Liver (tissue), 9 donors: ENCODE results near the gene ATXN7L1. TPM values are rescaled to one million over a fixed set of nuclear protein-coding genes. Genes with fewer than 3 reads are reported as not detected.

ENCODE experiments used
- DNase-seq: peaks from one replicate; pipeline ENCODE4 v3.0.0-alpha.2; 2017; ENCODE audit warnings: low spot score
- H3K27ac ChIP-seq, 2 donors: one replicate each; pipeline ENCODE4 v1.7.0; 2013; ENCODE audit warnings: inconsistent platforms in 2 of 2, low read length in 2 of 2, control low read depth in 1 of 2, low read depth in 1 of 2, mild to moderate bottlenecking in 1 of 2
- H3K27me3 ChIP-seq, 4 donors: one replicate each; pipeline versions ENCODE4 v1.6.1 to v1.7.0; 2013; ENCODE audit warnings: low read length in 3 of 4, inconsistent platforms in 1 of 4, mild to moderate bottlenecking in 1 of 4, moderate library complexity in 1 of 4; ENCODE audit not compliant: control insufficient read depth in 4 of 4, insufficient read depth in 4 of 4
- H3K36me3 ChIP-seq, 4 donors: one replicate each; pipeline versions ENCODE4 v1.6.1 to v1.7.0; 2013; ENCODE audit warnings: low read length in 3 of 4, mild to moderate bottlenecking in 3 of 4, low read depth in 1 of 4, moderate library complexity in 1 of 4; ENCODE audit not compliant: control insufficient read depth in 4 of 4, insufficient read depth in 3 of 4
- H3K4me1 ChIP-seq, 4 donors: one replicate each; pipeline versions ENCODE4 v1.6.1 to v1.7.0; 2013; ENCODE audit warnings: low read length in 3 of 4, mild to moderate bottlenecking in 3 of 4, moderate library complexity in 1 of 4; ENCODE audit not compliant: control insufficient read depth in 4 of 4, insufficient read depth in 4 of 4
- H3K4me3 ChIP-seq, 3 donors: one replicate each; pipeline versions ENCODE4 v1.6.1 to v1.7.0; 2013; ENCODE audit warnings: low read length in 3 of 3, control low read depth in 1 of 3, low read depth in 1 of 3, mild to moderate bottlenecking in 1 of 3
- H3K9ac ChIP-seq, 2 donors: one replicate each; pipeline ENCODE4 v1.7.0; 2013; ENCODE audit warnings: low read length in 2 of 2, mild to moderate bottlenecking in 2 of 2, moderate library complexity in 2 of 2, control low read depth in 1 of 2, low read depth in 1 of 2
- H3K9me3 ChIP-seq, 4 donors: one replicate each; pipeline versions ENCODE4 v1.6.1 to v1.7.0; 2013; ENCODE audit warnings: low read length in 3 of 4; ENCODE audit not compliant: control insufficient read depth in 4 of 4
- EGR1 ChIP-seq, 2 donors: IDR thresholded peaks; 2 replicates each; pipeline ENCODE4 v1.6.1; 2016 to 2018; ENCODE audit warnings: antibody characterized with exemption in 2 of 2, low read depth in 2 of 2
- FOXA2 ChIP-seq: IDR thresholded peaks from 2 replicates; pipeline ENCODE4 v1.6.1; 2016; ENCODE audit warnings: antibody characterized with exemption
- GABPA ChIP-seq, 2 donors: IDR thresholded peaks in 1 of 2; conservative IDR thresholded peaks in 1 of 2; 2 replicates each; pipeline ENCODE4 v1.6.1; 2016; ENCODE audit warnings: antibody characterized with exemption in 2 of 2, mild to moderate bottlenecking in 1 of 2, moderate library complexity in 1 of 2
- HNF4A ChIP-seq, 2 donors: conservative IDR thresholded peaks; 2 replicates each; pipeline ENCODE4 v1.6.1; 2016; ENCODE audit warnings: antibody characterized with exemption in 2 of 2, mild to moderate bottlenecking in 2 of 2
- JUND ChIP-seq, 2 donors: IDR thresholded peaks; 2 replicates each; pipeline ENCODE4 v1.6.1; 2016; ENCODE audit warnings: antibody characterized with exemption in 2 of 2
- MAX ChIP-seq: IDR thresholded peaks from 2 replicates; pipeline ENCODE4 v1.6.1; 2016; ENCODE audit warnings: antibody characterized with exemption
- NR2F2 ChIP-seq: IDR thresholded peaks from 2 replicates; pipeline ENCODE4 v1.6.1; 2016; ENCODE audit warnings: antibody characterized with exemption
- RAD21 ChIP-seq, 2 donors: IDR thresholded peaks; 2 replicates each; pipeline ENCODE4 v1.6.1; 2016; ENCODE audit warnings: antibody characterized with exemption in 2 of 2, mild to moderate bottlenecking in 2 of 2
- RXRA ChIP-seq, 2 donors: IDR thresholded peaks; 2 replicates each; pipeline ENCODE4 v1.6.1; 2017 to 2018; ENCODE audit warnings: antibody characterized with exemption in 2 of 2, mild to moderate bottlenecking in 1 of 2
- SP1 ChIP-seq: IDR thresholded peaks from 2 replicates; pipeline ENCODE4 v1.6.1; 2018; ENCODE audit warnings: antibody characterized with exemption, mild to moderate bottlenecking
- TAF1 ChIP-seq: conservative IDR thresholded peaks from 2 replicates; pipeline ENCODE4 v1.6.1; 2016; ENCODE audit warnings: antibody characterized with exemption, mild to moderate bottlenecking
- YY1 ChIP-seq: IDR thresholded peaks from 2 replicates; pipeline ENCODE4 v1.6.1; 2016; ENCODE audit warnings: antibody characterized with exemption, mild to moderate bottlenecking
- WGBS: extraction: QIAGEN DNeasy Blood & Tissue Kit; methylation state at CpG from one replicate; pipeline ENCODE4 v1.1.7; 2013; 5-methylcytosine and 5-hydroxymethylcytosine counted together
- polyA plus RNA-seq, 2 donors: library from polyadenylated mRNA; stranded (reverse) in 1 of 2; unstranded in 1 of 2; fragments of 200-250 nt in 1 of 2; fragments of >200 nt in 1 of 2; fragmentation: Nextera tagmentation in 1 of 2; extraction: Ambion mirVana in 1 of 2; gene quantifications; one replicate each; pipeline versions ENCODE4 v1.2.1 to v1.2.3, GENCODE V29; 2013 to 2015
- total RNA-seq, 2 donors: library from RNA; depleted of rRNA; stranded (reverse); fragments of >200 nt; gene quantifications; one replicate each; pipeline ENCODE4 v1.2.3, GENCODE V29; 2014
- TF ChIP-seq, protein P1 (sequence below): IDR thresholded peaks from 2 replicates; pipeline ENCODE4 v1.6.1; 2016; ENCODE audit warnings: antibody characterized with exemption
- donor health status: healthy.
- donor health status: healthy.
- donor health status: healthy.
- donor health status: healthy.
- donor health status: healthy.

Gene ATXN7L1
- total and polyA plus RNA-seq, 4 donors = 2.1 to 7.4 (median 5.3) TPM

DNA sequence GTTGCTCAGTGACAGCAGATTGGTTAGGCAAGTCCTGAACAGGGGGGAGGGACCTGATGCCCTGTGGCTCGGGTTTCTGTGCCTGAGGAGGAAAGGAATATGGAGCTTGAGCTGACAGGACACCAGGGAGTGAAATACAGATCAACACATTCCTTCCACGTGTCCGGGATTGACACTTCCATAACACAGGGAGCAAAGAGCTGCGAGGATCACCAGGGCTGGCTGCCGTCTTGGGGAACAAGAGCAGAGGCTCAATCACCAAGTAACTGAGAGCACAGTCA, 258.4 kb downstream of the ATXN7L1 start:
- Histone ChIP-seq H3K4me3 (no peak overlapping the region), H3K36me3 (peaks cover 3 to 73% (median 35%) of the 10 kb centered on the region in 4 donors), H3K27ac (no peak overlapping the region), H3K9ac (no peak overlapping the region), H3K9me3 (no peaks in the 10 kb centered on the region), H3K4me1 (no peaks in the 10 kb centered on the region), H3K27me3 (no peaks in the 10 kb centered on the region)
- 92% methylated on average over 5 of the region's 5 CpGs for WGBS
- TF ChIP-seq NR2F2 = no peak
- no peak for DNase-seq

DNA sequence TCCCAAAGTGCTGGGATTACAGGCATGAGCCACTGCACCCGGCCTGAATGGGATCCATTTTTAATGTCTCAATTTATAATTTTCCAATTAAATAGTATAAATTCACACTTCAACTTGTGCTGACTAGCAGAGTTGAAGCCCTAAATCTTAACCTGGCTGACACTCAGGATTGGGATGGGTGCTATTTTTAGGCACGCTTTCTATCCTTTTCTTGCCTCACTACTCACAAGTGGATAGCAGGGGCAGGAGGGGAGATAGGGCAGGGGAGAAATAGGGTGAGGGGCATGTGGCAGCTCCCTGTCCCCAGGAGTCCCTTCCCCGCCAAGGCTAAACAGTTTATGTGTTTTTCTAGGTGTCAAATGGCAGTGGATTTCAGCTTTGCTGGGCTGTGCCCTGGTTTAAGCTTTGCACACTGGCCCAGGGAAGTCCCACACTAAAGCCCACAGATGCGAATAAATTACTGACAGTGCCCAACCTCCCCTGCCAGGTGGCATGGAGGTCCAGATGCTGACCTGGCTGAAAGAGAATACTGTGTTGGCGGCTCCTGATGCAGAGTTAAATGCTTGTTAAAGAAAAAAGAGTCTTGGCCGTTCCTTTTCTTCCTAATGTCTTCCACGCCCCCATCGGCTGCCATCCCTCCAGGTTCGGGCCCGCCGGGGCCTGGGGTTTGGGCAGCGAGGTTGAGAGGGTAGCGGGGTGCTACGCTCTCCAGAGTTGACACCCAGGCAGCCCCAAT, 259.0 kb downstream of the ATXN7L1 start:
- Histone ChIP-seq H3K27ac (no peak overlapping the region), H3K27me3 (no peaks in the 10 kb centered on the region), H3K9ac (no peak overlapping the region), H3K4me1 (no peaks in the 10 kb centered on the region), H3K36me3 (peaks cover 3 to 68% (median 32%) of the 10 kb centered on the region in 4 donors), H3K9me3 (no peaks in the 10 kb centered on the region), H3K4me3 (no peak overlapping the region)
- no peak for TF ChIP-seq GABPA (IDR thresholded peaks at IDR 0.05 in 1 of 2, conservative IDR thresholded peaks at IDR 0.05 in 1 of 2)
- TF ChIP-seq HNF4A (conservative IDR thresholded peaks at IDR 0.05) = no peak
- no peak for TF ChIP-seq RXRA (IDR thresholded peaks at IDR 0.05)
- WGBS = 98% methylated on average over 14 of the region's 14 CpGs
- no peak for DNase-seq

DNA sequence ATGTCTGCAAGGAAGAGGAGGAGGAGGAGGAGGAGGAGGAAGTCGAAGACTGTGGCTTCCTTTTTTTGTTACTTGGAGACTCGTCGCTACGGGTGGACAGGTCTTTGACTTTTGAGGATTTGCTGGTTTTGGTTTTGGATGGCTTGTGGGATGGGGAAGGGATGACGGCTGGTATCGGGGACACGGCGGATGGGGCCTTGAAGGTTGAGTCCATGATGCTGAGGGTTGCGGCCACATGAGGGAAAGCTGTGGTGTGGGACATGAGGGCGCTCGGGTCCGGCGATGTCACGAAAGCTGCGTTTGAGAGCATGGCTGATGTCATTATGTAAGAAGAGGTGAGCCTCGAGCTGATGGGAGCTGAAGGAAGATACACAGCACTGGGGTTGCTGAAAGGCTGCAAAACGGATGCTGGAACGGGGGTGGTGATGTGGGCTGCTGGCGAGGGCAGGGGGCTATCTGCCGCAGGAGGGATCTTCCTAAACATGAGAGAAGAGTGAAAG, 262.0 kb downstream of the ATXN7L1 start:
- H3K9ac ChIP-seq = no peak overlapping the region
- no peaks in the 10 kb centered on the region for H3K27me3 ChIP-seq
- H3K4me3 ChIP-seq = no peak overlapping the region
- DNase-seq = no peak
- H3K27ac ChIP-seq = no peak overlapping the region
- H3K9me3 ChIP-seq = no peaks in the 10 kb centered on the region
- peaks cover 3 to 50% (median 18%) of the 10 kb centered on the region in 4 donors for H3K36me3 ChIP-seq
- TF ChIP-seq MAX (no peak), GABPA (IDR thresholded peaks at IDR 0.05 in 1 of 2, conservative IDR thresholded peaks at IDR 0.05 in 1 of 2) (no peak), HNF4A (conservative IDR thresholded peaks at IDR 0.05) (no peak), YY1 (no peak), JUND (IDR thresholded peaks at IDR 0.05) (no peak), SP1 (no peak), RXRA (IDR thresholded peaks at IDR 0.05) (no peak), TAF1 (no peak), RAD21 (IDR thresholded peaks at IDR 0.05) (no peak), FOXA2 (no peak), NR2F2 (no peak), EGR1 (IDR thresholded peaks at IDR 0.05; ENCODE audit: low read depth in 2 of 2) (no peak)
- WGBS = 96% methylated on average over 20 of the region's 20 CpGs
- H3K4me1 ChIP-seq = no peaks in the 10 kb centered on the region

DNA sequence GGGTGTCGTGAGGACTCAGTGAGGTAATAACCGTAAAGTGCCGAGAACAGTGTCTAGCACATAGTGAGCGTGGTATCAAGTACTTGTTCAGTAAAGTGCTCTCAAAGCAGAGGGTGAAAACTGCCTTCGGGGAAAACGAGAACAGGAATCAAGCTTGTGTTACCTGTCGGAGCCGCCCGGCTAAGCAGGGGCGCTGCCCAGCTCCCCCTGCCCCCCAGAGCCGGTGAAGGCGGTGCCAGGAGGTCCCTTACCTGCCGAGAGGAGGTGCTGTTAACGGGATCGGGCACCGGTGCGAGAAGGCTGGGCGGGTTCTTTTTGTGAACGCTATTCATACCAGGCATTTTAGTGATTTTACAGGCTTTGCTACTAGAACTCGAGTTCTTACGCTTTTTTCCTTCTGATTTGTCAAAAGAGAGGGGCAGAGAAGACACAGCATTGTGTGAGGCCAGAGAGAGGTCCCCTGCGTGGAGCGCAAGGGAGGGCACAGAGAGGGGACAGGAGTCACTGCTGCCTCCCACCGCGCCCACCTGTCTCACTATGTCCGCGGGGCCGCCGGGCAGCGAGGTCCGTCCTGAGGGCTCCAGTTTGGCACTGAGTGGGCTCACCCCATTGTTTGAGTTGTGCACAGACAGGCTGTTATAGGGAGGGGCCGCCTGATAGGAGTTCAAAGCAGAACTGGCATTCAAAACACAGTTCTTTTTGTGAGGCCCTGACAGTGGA, 262.6 kb downstream of the ATXN7L1 start:
- TF ChIP-seq RXRA (IDR thresholded peaks at IDR 0.05) = no peak
- TF ChIP-seq TAF1 = no peak
- TF ChIP-seq, protein P1, sequence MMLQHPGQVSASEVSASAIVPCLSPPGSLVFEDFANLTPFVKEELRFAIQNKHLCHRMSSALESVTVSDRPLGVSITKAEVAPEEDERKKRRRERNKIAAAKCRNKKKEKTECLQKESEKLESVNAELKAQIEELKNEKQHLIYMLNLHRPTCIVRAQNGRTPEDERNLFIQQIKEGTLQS = no peak
- TF ChIP-seq GABPA (IDR thresholded peaks at IDR 0.05 in 1 of 2, conservative IDR thresholded peaks at IDR 0.05 in 1 of 2) = no peak
- 97% methylated on average over 32 of the region's 32 CpGs for WGBS

More for the DNA sequence above, 262.6 kb downstream of the ATXN7L1 start:
- Histone ChIP-seq H3K9ac (no peak overlapping the region), H3K27me3 (no peaks in the 10 kb centered on the region), H3K4me1 (no peaks in the 10 kb centered on the region), H3K9me3 (no peaks in the 10 kb centered on the region), H3K36me3 (peaks cover 3 to 49% (median 18%) of the 10 kb centered on the region in 4 donors), H3K4me3 (no peak overlapping the region), H3K27ac (no peak overlapping the region)
- no peak for DNase-seq
